Measurements from ENCODE around the gene GNLY.

DNA sequence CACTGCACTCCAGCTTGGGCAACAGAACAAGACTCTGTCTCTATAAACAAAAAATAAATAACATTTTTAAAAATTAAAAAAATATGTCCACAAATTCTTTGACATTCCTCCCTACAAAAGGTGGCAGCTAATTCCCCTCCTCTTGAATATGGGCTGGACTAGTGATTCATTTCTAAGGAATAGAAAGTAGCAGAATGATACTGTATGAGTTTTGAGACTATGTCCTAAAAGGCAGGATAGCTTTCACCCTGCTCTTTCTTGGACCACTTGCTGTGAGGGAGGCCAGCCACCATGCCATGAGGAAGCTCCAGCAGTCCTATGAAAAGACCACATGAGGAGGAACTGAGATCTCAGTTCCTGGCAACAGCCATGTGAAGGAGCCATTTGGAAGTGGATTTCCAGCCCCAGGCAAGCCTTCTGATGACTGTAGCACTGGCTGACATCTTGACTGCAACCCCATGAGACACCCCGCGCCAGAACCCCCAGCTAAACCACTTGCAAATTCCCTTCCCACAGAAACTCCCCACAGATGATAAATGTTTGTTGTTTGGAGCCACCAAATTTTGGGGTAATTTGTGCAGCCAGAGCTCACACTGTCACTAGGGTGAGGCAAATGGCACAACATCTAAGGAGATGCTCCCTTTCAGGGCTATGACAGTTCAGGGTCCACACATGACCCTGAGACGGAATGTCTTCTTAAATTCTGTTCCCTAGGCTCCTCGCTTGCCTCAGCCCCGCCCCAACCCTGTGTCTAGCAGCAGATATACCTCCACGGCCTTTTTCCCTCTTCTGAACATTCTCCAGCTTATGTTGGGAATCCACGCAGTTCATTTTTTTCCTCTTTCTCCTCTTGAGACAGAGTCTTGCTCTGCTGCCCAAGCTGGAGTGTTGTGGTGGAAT lies 42.5 kb downstream of the GNLY start:
- TF ChIP-seq CTCF (IDR thresholded peaks at IDR 0.05) (no peak), POLR2A (IDR thresholded peaks at IDR 0.05) (no peak), EP300 (IDR thresholded peaks at IDR 0.05) (no peak)
